RWPE2 (cell line): ENCODE data around the gene CCZ1.
"Not testable (repeated sequence)": the region's sequence is repeated elsewhere in the genome, so short reads cannot be mapped to it uniquely, and the experiment has no call there.

ENCODE experiments used
- ATAC-seq: fragments of 200-7000 bp; cut with Tn5 transposase; 3 replicates; pipeline ENCODE4 v1.9.1; 2021; ENCODE audit warnings: low read depth
- DNase-seq: peaks from one replicate; pipeline ENCODE4 v3.0.0-alpha.2; 2020; ENCODE audit warnings: low spot score
- H3K27ac ChIP-seq: fragments of 450-650 bp; 2 replicates; pipeline ENCODE4 v1.5.1; 2017; ENCODE audit warnings: mild to moderate bottlenecking; ENCODE audit not compliant: poor library complexity, severe bottlenecking
- H3K27me3 ChIP-seq: fragments of 250-450 bp; sonication (Bioruptor Pico); 2 replicates; pipeline ENCODE4 v1.5.1; 2021; ENCODE audit warnings: mild to moderate bottlenecking, moderate library complexity; ENCODE audit not compliant: insufficient read depth, poor library complexity, severe bottlenecking
- H3K36me3 ChIP-seq: fragments of 250-450 bp; sonication (Bioruptor Pico); 2 replicates; pipeline ENCODE4 v1.5.1; 2020; ENCODE audit warnings: low read depth, mild to moderate bottlenecking, moderate library complexity
- H3K4me1 ChIP-seq: fragments of 250-450 bp; sonication (Bioruptor Pico); 2 replicates; pipeline ENCODE4 v1.5.1; 2021; ENCODE audit warnings: mild to moderate bottlenecking, moderate library complexity; ENCODE audit not compliant: insufficient read depth, poor library complexity, severe bottlenecking
- H3K4me3 ChIP-seq: fragments of 250-450 bp; sonication (Bioruptor Pico); 2 replicates; pipeline ENCODE4 v1.5.1; 2021; ENCODE audit warnings: mild to moderate bottlenecking, moderate library complexity; ENCODE audit not compliant: severe bottlenecking
- H3K9me3 ChIP-seq: fragments of 250-450 bp; sonication (Bioruptor Pico); 2 replicates; pipeline ENCODE4 v1.5.1; 2021; ENCODE audit warnings: mild to moderate bottlenecking, moderate library complexity; ENCODE audit not compliant: severe bottlenecking
- TF ChIP-seq, protein P1 (sequence below): fragments of 450-650 bp; IDR thresholded peaks from one replicate; pipeline ENCODE4 v1.5.1; 2017; ENCODE audit warnings: mild to moderate bottlenecking, moderate library complexity; ENCODE audit not compliant: poor library complexity, severe bottlenecking

Gene CCZ1

DNA sequence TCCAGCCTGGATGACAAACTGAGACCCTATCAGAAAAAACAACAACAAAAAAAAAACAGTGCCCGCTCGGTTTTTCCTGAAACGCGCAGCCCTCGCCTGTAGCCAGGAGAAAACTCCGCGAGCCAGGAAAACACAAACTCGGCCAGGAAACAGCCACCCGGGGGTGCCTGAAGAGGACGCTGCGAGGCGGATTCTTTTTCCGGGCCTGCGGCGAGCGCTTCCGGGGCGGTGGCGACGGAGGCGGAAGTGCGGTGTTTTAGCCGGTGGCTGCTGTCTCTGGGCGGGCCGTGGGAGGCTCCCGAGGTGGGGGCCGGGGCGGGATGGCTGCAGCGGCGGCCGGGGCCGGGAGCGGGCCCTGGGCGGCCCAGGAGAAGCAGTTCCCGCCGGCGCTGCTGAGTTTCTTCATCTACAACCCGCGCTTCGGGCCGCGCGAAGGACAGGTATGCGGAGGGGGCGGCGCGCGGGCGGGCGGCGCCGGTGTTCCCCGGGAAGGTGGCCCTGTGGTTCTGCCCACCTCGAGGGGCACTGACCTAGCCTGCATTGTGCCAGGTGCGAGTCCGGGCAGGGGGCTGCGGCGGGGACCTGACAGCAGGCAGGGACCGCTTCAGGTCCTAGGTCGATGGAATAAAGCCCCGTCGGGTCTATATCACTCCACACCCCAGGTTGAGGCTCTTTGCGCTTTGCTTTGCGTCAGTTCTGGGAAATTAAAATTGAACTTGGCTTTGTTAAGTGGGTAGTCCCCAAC, at the start of gene CCZ1:
CCZ1 (plus strand) TSS at position 254 of the 745 bp plus-strand sequence; CDS start at position 321, 67 bp downstream.
- not testable (repeated sequence) for H3K27ac ChIP-seq, DNase-seq

DNA sequence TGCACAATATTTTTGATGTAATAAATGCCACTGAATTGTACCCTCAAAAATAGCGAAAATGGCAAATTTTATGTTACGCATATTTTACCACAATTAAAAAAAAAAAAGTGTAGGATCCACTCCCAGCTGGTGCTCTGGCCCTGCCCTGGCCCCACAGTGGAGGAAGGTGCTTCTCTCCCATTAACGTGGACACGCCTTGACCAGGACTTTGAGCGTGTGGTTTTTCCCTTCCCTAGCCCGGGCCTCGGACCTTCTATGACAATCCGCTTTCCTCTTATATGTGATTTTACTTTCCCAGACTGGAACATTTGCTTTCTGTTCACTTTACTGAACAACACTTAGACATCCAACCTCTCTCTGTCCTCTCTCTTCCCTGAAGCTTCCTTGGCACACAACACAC, 47.6 kb upstream of the CCZ1 start:
- DNase-seq (no peak), ATAC-seq (no peak)
- Histone ChIP-seq H3K9me3 (no peaks in the 10 kb centered on the region), H3K4me1 (no peaks in the 10 kb centered on the region), H3K27me3 (no peaks in the 10 kb centered on the region), H3K27ac (no peak overlapping the region), H3K4me3 (no peak overlapping the region), H3K36me3 (no peaks in the 10 kb centered on the region)
- TF ChIP-seq, protein P1, sequence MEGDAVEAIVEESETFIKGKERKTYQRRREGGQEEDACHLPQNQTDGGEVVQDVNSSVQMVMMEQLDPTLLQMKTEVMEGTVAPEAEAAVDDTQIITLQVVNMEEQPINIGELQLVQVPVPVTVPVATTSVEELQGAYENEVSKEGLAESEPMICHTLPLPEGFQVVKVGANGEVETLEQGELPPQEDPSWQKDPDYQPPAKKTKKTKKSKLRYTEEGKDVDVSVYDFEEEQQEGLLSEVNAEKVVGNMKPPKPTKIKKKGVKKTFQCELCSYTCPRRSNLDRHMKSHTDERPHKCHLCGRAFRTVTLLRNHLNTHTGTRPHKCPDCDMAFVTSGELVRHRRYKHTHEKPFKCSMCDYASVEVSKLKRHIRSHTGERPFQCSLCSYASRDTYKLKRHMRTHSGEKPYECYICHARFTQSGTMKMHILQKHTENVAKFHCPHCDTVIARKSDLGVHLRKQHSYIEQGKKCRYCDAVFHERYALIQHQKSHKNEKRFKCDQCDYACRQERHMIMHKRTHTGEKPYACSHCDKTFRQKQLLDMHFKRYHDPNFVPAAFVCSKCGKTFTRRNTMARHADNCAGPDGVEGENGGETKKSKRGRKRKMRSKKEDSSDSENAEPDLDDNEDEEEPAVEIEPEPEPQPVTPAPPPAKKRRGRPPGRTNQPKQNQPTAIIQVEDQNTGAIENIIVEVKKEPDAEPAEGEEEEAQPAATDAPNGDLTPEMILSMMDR, result no peak

More for the DNA sequence above, at the start of gene CCZ1:
- not testable (repeated sequence) for H3K9me3 ChIP-seq, H3K4me1 ChIP-seq, H3K36me3 ChIP-seq, H3K27me3 ChIP-seq
- peak within 1 kb of the TSS; percentile 25 for H3K4me3 ChIP-seq
- peak; percentile 94 for ATAC-seq

DNA sequence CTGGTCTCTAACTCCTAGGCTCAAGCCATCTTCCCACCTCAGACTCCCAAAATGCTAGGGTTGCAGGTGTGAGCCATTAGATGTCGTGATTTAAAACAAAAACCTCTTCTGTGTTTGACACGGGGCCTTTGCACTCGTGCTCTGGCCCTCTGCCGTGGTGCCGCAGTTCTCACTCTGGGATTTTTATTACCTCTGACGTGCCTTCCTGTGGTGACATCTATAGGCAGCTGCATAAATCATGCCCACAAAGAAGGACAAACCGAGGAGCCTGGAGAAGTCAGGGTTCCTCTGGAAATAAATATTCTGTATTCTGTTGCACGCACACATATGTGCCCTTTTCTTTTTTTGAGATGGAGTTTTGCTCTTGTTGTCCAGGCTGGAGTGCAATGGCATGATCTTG, 43.8 kb upstream of the CCZ1 start:
- Histone ChIP-seq H3K4me1 (no peaks in the 10 kb centered on the region), H3K9me3 (no peaks in the 10 kb centered on the region), H3K27ac (no peak overlapping the region), H3K4me3 (no peak overlapping the region), H3K36me3 (no peaks in the 10 kb centered on the region), H3K27me3 (no peaks in the 10 kb centered on the region)
- ATAC-seq (no peak), DNase-seq (no peak)
- TF ChIP-seq, protein P1, result no peak

DNA sequence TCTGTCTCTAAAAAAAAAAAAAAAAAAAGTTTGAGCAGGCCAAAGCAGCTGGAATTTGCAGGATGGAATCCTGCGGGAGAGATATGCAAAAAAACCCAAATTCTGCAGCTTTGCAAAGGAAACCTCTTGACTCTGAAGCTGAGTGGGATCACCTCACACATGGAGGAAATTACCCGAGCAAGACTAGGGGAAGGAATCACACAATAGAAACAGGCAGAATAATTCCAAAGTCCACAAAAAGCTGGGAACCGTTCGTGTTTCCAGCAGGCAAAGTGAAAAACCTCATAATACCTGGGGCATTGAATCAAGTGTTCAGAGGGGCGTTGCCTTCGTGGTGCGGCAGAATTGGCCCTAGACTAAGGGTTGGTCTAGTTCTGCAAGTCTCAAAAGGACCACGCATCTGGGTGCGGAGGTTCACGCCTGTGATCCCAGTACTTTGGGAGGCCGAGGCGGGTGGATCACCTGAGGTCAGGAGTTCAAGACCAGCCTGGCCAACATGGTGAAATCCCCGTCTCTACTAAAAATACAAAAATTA, 41.4 kb upstream of the CCZ1 start:
- H3K9me3 ChIP-seq, DNase-seq, H3K36me3 ChIP-seq, H3K4me1 ChIP-seq, H3K4me3 ChIP-seq, H3K27me3 ChIP-seq, ATAC-seq, H3K27ac ChIP-seq: not testable (repeated sequence)

DNA sequence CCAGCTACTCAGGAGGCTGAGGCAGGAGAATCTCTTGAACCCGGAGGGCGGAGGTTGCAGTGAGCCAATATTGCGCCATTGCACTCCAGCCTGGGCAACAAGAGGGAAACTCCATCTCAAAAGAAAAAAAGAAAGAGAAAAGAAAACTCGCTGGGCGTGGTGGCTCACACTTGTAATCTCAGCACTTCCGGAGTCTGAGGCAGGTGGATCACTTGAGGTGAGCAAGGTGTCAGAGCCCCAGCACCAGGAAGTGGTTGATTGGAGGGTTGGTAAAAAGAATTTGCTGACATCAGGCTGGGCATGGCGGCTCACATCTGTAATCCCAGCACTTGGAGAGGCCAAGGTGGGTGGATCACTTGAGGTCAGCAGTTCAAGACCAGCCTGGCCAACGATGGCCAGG, 40.0 kb upstream of the CCZ1 start:
- not testable (repeated sequence) for H3K4me1 ChIP-seq, H3K9me3 ChIP-seq, H3K36me3 ChIP-seq, H3K4me3 ChIP-seq, H3K27ac ChIP-seq, DNase-seq, ATAC-seq, H3K27me3 ChIP-seq

DNA sequence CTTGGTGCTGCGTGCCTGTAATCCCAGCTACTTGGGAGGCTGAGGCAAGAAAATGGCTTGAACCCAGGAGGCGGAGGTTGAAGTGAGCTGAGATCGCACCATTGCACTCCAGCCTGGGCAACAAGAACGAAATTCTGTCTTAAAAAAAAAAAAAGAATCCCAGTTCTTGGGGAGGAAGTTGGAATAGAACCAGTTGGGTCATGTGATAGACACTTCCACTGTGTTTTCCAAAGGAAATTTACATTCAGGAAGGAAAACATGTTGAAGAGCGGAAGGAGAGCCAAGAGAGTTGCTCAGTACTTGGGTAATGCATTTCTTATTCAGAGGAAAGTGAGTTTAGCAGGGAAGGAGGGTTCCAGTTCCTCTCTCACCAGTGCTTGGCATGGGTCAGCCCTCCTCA, 37.3 kb upstream of the CCZ1 start:
- DNase-seq, ATAC-seq, H3K9me3 ChIP-seq, H3K27me3 ChIP-seq, H3K36me3 ChIP-seq, H3K4me1 ChIP-seq, H3K4me3 ChIP-seq, H3K27ac ChIP-seq: not testable (repeated sequence)

DNA sequence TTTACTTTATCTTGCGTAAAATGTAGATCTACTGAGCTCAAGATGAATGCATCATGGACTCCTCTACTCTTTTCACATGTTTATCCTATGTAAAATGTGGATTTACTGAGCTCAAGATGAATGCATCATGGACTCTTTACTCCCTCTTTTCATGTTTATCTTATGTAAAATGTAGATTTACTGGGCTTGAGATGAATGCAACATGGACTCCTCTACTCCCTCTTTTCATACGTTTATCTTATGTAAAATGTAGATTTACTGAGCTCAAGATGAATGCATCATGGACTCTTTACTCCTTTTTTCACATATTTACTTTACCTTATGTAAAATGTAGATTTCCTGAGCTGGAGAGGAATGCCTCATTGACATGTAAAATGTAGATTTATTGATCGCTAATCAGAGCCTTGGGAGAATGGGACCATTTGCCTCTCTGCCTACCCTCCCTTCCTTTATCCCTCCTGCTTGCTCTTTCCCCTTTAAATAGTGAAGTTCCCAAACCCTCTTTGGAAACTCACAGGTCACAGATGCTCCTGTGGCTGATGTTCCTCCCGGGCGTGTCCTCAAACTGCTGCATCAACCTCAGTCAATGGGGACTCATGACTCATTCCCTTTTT, 35.7 kb upstream of the CCZ1 start:
- H3K9me3 ChIP-seq, H3K27me3 ChIP-seq, DNase-seq, H3K27ac ChIP-seq, ATAC-seq, H3K4me1 ChIP-seq, H3K4me3 ChIP-seq, H3K36me3 ChIP-seq: not testable (repeated sequence)

DNA sequence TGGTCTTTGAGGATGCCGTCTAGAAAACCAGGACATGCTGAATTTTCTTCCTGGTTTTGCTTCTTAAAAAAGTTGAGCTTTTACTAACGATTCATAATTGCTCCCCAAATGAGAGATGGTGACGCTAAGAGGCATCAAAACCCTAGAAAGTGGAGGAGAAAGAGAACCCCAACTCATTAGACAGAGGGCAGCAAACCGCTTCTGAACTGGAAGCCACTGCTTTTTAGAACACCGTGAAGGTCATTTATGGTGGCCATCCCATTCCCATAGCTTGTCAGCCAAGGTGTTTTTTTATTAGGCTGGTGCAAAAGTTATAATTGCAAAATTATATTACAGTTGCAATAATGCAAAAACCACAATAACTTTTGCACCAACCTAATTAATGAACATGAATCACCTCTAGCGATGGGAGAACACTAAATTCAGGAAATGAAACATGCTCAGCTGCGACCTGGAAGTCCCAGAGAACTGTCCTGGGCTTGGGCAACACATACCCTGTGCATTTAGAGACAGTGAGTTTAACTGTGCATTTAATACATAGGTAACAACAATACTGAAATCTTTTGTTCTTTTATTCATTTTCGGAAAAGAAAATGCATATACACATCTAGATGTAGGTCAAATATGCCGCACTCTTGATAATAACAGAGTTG, 33.1 kb upstream of the CCZ1 start:
- DNase-seq, ATAC-seq, H3K9me3 ChIP-seq, H3K4me3 ChIP-seq, H3K36me3 ChIP-seq, H3K4me1 ChIP-seq, H3K27ac ChIP-seq, H3K27me3 ChIP-seq: not testable (repeated sequence)
